HEK293 (cell line): ENCODE results near the gene TYW5.

ENCODE experiments used
- CTCF ChIA-PET: fragments of 350-600 bp; formaldehyde crosslinking; extraction: SDS; loops from one replicate; lab custom pipeline; 2021; ENCODE audit warnings: antibody characterized with exemption; lab: Yijun Ruan, JAX
- POLR2A ChIA-PET: fragments of 300-600 bp; formaldehyde crosslinking; extraction: SDS; loops from one replicate; lab custom pipeline; 2020; ENCODE audit warnings: antibody characterized with exemption, inconsistent platforms; lab: Yijun Ruan, JAX
- H3K27ac ChIP-seq: fragments of 200-500 bp; sonication (Bioruptor generic); 2 replicates; pipeline ENCODE4 v1.5.1; 2014; ENCODE audit warnings: low read depth, low read length, control low read depth, inconsistent platforms; ENCODE audit errors: extremely low read depth
- H3K36me3 ChIP-seq, 2 experiments: fragments of 200-500 bp in 1 of 2; sonication (Bioruptor generic) in 1 of 2; 1 replicate in 1 of 2; 2 replicates in 1 of 2; pipeline ENCODE4 v1.5.1; 2014 to 2017; ENCODE audit warnings: inconsistent platforms in 2 of 2, low read length in 2 of 2; ENCODE audit not compliant: control insufficient read depth in 2 of 2, insufficient read depth in 1 of 2
- H3K4me1 ChIP-seq: fragments of 200-500 bp; sonication (Bioruptor generic); 2 replicates; pipeline ENCODE4 v1.5.1; 2014; ENCODE audit warnings: mild to moderate bottlenecking, low read length, inconsistent platforms; ENCODE audit not compliant: control insufficient read depth, insufficient read depth
- H3K4me3 ChIP-seq: 2 replicates; pipeline ENCODE4 v1.5.1; 2011; ENCODE audit warnings: low read depth, mild to moderate bottlenecking, control low read depth, low read length, moderate library complexity
- H3K9me3 ChIP-seq: fragments of 200-500 bp; sonication (Bioruptor generic); 2 replicates; pipeline ENCODE4 v1.5.1; 2014; ENCODE audit warnings: low read depth, low read length, inconsistent platforms; ENCODE audit not compliant: control insufficient read depth, insufficient read depth
- BCL6B ChIP-seq: fragments of 450-650 bp; formaldehyde crosslinking; IDR thresholded peaks from 2 replicates; pipeline ENCODE4 v1.5.1; 2017; ENCODE audit warnings: missing biosample characterization, missing genetic modification characterization
- CTCF ChIP-seq: fragments of 450-650 bp; formaldehyde crosslinking; IDR thresholded peaks from 2 replicates; pipeline ENCODE4 v1.5.1; 2016; ENCODE audit warnings: missing biosample characterization, missing genetic modification characterization
- HOXA7 ChIP-seq: sonication (generic); formaldehyde crosslinking; IDR thresholded peaks from 2 replicates; pipeline ENCODE4 v1.8.1; 2022; ENCODE audit warnings: missing genetic modification reagents, borderline replicate concordance
- OSR2 ChIP-seq: fragments of 450-650 bp; formaldehyde crosslinking; IDR thresholded peaks from 2 replicates; pipeline ENCODE4 v1.5.1; 2016; ENCODE audit warnings: missing biosample characterization, missing genetic modification characterization
- SALL2 ChIP-seq: fragments of 450-650 bp; formaldehyde crosslinking; IDR thresholded peaks from 2 replicates; pipeline ENCODE4 v1.5.0; 2017; ENCODE audit warnings: missing biosample characterization, mild to moderate bottlenecking, missing genetic modification characterization, borderline replicate concordance
- SCRT1 ChIP-seq: fragments of 450-650 bp; formaldehyde crosslinking; IDR thresholded peaks from 2 replicates; pipeline ENCODE4 v1.5.1; 2016; ENCODE audit warnings: missing biosample characterization, missing genetic modification characterization, borderline replicate concordance
- SCRT2 ChIP-seq: fragments of 450-650 bp; formaldehyde crosslinking; IDR thresholded peaks from 2 replicates; pipeline ENCODE4 v1.5.1; 2016; ENCODE audit warnings: missing biosample characterization, missing genetic modification characterization
- SETDB1 ChIP-seq: IDR thresholded peaks from one replicate; pipeline ENCODE4 v1.6.1; 2017; ENCODE audit warnings: mild to moderate bottlenecking, low read length, moderate library complexity, mixed read lengths; ENCODE audit not compliant: insufficient read length
- TRIM28 ChIP-seq: IDR thresholded peaks from 2 replicates; pipeline ENCODE4 v1.6.1; 2011; ENCODE audit warnings: low read length, control low read depth, borderline replicate concordance
- ZNF169 ChIP-seq: fragments of 450-650 bp; formaldehyde crosslinking; IDR thresholded peaks from 2 replicates; pipeline ENCODE4 v1.5.1; 2016; ENCODE audit warnings: missing biosample characterization, missing genetic modification characterization
- ZNF274 ChIP-seq, 2 experiments: fragments of 200-500 bp in 1 of 2; fragments of 450-650 bp in 1 of 2; sonication (Bioruptor generic) in 1 of 2; formaldehyde crosslinking in 1 of 2; IDR thresholded peaks; 2 replicates each; pipeline versions ENCODE4 v1.5.1 to v1.6.1; 2014 to 2016; ENCODE audit warnings: borderline replicate concordance in 1 of 2, inconsistent platforms in 1 of 2, low read length in 1 of 2, missing biosample characterization in 1 of 2, missing genetic modification characterization in 1 of 2
- ZNF423 ChIP-seq: fragments of 450-650 bp; formaldehyde crosslinking; IDR thresholded peaks from 2 replicates; pipeline ENCODE4 v1.5.1; 2016; ENCODE audit warnings: missing biosample characterization, missing genetic modification characterization
- ZNF529 ChIP-seq: fragments of 450-650 bp; formaldehyde crosslinking; IDR thresholded peaks from 2 replicates; pipeline ENCODE4 v1.5.1; 2017; ENCODE audit warnings: missing genetic modification characterization, missing biosample characterization; ENCODE audit not compliant: insufficient replicate concordance
- ZNF571 ChIP-seq: fragments of 450-650 bp; formaldehyde crosslinking; IDR thresholded peaks from 2 replicates; pipeline ENCODE4 v1.5.0; 2017; ENCODE audit warnings: missing biosample characterization, missing genetic modification characterization
- ZNF585B ChIP-seq: fragments of 450-650 bp; formaldehyde crosslinking; IDR thresholded peaks from 2 replicates; pipeline ENCODE4 v1.5.1; 2016; ENCODE audit warnings: missing biosample characterization, missing genetic modification characterization
- ZNF639 ChIP-seq: fragments of 450-650 bp; formaldehyde crosslinking; IDR thresholded peaks from 2 replicates; pipeline ENCODE4 v1.5.1; 2016; ENCODE audit warnings: missing biosample characterization, missing genetic modification characterization
- ZSCAN23 ChIP-seq: fragments of 450-650 bp; formaldehyde crosslinking; IDR thresholded peaks from 2 replicates; pipeline ENCODE4 v1.5.1; 2016; ENCODE audit warnings: missing biosample characterization, missing genetic modification characterization

Gene TYW5

GRCh38 chr2:199923924-199924323, 31.4 kb downstream of the TYW5 start:
- Histone ChIP-seq H3K4me3 (no peak overlapping the region), H3K9me3 (no peaks in the 10 kb centered on the region), H3K4me1 (no peaks in the 10 kb centered on the region), H3K36me3 (peaks cover 14 to 42% of the 10 kb centered on the region in 2 experiments), H3K27ac (no peak overlapping the region)
- ChIA-PET CTCF (interaction anchor here (0.7 kb wide), 2 partner anchors 8 to 248 kb away, joined by 3 to 5 read pairs; no protein-coding TSS in a partner anchor), POLR2A (no interaction called here)
- TF ChIP-seq SCRT2 (tag by site-specific recombination) (peak; percentile 40; the same call in 1 of the 2 replicates), SALL2 (tag by site-specific recombination) (no peak), ZNF529 (tag by site-specific recombination) (no peak), SCRT1 (tag by site-specific recombination) (0 out of 2 replicates have a peak, but pooled peaks have one; percentile 21), ZSCAN23 (no peak)

- no peaks in the 10 kb centered on the region for H3K4me1 ChIP-seq
- H3K9me3 ChIP-seq, result no peaks in the 10 kb centered on the region
- ChIA-PET POLR2A (interaction anchor here (1.2 kb wide), 1 partner anchor 12 kb away, joined by 9 read pairs; the partner anchor contains the start of gene C2orf69), CTCF (interaction anchor here (0.7 kb wide), 1 partner anchor 7 kb away, joined by 3 read pairs; no protein-coding TSS in a partner anchor)
- no peak overlapping the region; the same call in 1 of the 2 replicates for H3K27ac ChIP-seq
- H3K4me3 ChIP-seq, result no peak overlapping the region
- H3K36me3 ChIP-seq, result peaks cover 22 to 42% of the 10 kb centered on the region in 2 experiments
- no peak for TF ChIP-seq ZNF585B (tag by site-specific recombination)
- TF ChIP-seq OSR2 (tag by site-specific recombination), result peak; percentile 15; the same call in 1 of the 2 replicates
Observed at GRCh38 chr2:199922856-199923255, 32.4 kb downstream of the TYW5 start.

- TF ChIP-seq BCL6B (tag by site-specific recombination) (no peak), ZNF571 (tag by site-specific recombination) (no peak), ZNF274 (IDR thresholded peaks at IDR 0.05; ENCODE audit: low read length) (no peak), ZNF274 (tag by site-specific recombination; IDR thresholded peaks at IDR 0.05; ENCODE audit: borderline replicate concordance) (no peak), ZNF639 (tag by site-specific recombination) (no peak), CTCF (tag by site-specific recombination) (no peak), ZNF169 (tag by site-specific recombination) (no peak), SETDB1 (peak; percentile 94), ZNF423 (tag by site-specific recombination) (no peak), HOXA7 (CRISPR knock-in tag) (no peak), TRIM28 (peak; percentile 80; the same call in 1 of the 2 replicates), ZNF585B (tag by site-specific recombination) (peak; percentile 97)
- Histone ChIP-seq H3K4me1 (no peaks in the 10 kb centered on the region; the same call in 1 of the 2 replicates), H3K9me3 (no peaks in the 10 kb centered on the region), H3K27ac (no peak overlapping the region), H3K4me3 (no peak overlapping the region), H3K36me3 (peaks cover 10 to 65% of the 10 kb centered on the region in 2 experiments)
- ChIA-PET POLR2A (no interaction called here), CTCF (no interaction called here)
Observed at GRCh38 chr2:199916980-199917379, 38.3 kb downstream of the TYW5 start.
